Suprapubic skin (tissue), 2 donors: Measurements from ENCODE around the gene CACNA1A.

ENCODE experiments used
- EP300 ChIP-seq: sonication (generic); formaldehyde crosslinking; IDR thresholded peaks from one replicate; pipeline ENCODE4 v1.6.1; 2017; ENCODE audit warnings: antibody characterized with exemption
- POLR2A ChIP-seq, 2 donors: fragments of 450-650 bp; IDR thresholded peaks; one replicate each; pipeline ENCODE4 v1.6.1; 2017; ENCODE audit warnings: antibody characterized with exemption in 2 of 2, mild to moderate bottlenecking in 2 of 2, moderate library complexity in 2 of 2

GRCh38 chr19:13521066-13521465 is 14.8 kb upstream of the CACNA1A start:
- TF ChIP-seq POLR2A (IDR thresholded peaks at IDR 0.05) (no peak), EP300 (no peak)
